GM21528 (cell line): Measurements from ENCODE around the gene EME2.

Source experiments
- ATAC-seq: cut with Tn5 transposase; IDR thresholded peaks from one replicate; pipeline ENCODE4 v1.9.1; 2021; ENCODE audit warnings: mild to moderate bottlenecking, moderate library complexity; ENCODE audit not compliant: unreplicated experiment, low FRiP score

EME2 gene

GRCh38 chr16:1765826-1766225 is 6.8 kb upstream of the EME2 start:
- ATAC-seq = no peak

- ATAC-seq = no peak
Observed at GRCh38 chr16:1766231-1766630, 6.4 kb upstream of the EME2 start.

- ATAC-seq = no peak
Observed at GRCh38 chr16:1766701-1767100, 5.9 kb upstream of the EME2 start.

- no peak for ATAC-seq
Observed at GRCh38 chr16:1767116-1767994, 5.3 kb upstream of the EME2 start.

GRCh38 chr16:1768061-1768766 is 4.4 kb upstream of the EME2 start:
- no peak for ATAC-seq

- no peak for ATAC-seq
Observed at GRCh38 chr16:1768767-1769401, 3.7 kb upstream of the EME2 start.

- no peak for ATAC-seq
Observed at GRCh38 chr16:1769402-1770300, 3.0 kb upstream of the EME2 start.

- no peak for ATAC-seq
Observed at GRCh38 chr16:1770328-1771187, 2.1 kb upstream of the EME2 start.

GRCh38 chr16:1771188-1771863 is 1.3 kb upstream of the EME2 start, which contains the start of gene NME3:
Gene NME3, minus strand, starts transcription at chr16:1771543. Its CDS starts 9 bp downstream, at chr16:1771534.
- ATAC-seq = no peak

GRCh38 chr16:1771864-1772361 is 697 bp upstream of the EME2 start:
- no peak for ATAC-seq

GRCh38 chr16:1772908-1773702 is 495 bp downstream of the EME2 start, which contains the start of gene MRPS34:
Gene MRPS34, minus strand, starts transcription at chr16:1773134. Its CDS starts 15 bp downstream, at chr16:1773119.
- ATAC-seq = peak; percentile 44

- peak; percentile 1 for ATAC-seq
Observed at GRCh38 chr16:1773703-1774447, 1.3 kb downstream of the EME2 start.

- no peak for ATAC-seq
Observed at GRCh38 chr16:1774448-1774780, 1.8 kb downstream of the EME2 start.

GRCh38 chr16:1775006-1775845 is 2.6 kb downstream of the EME2 start:
- no peak for ATAC-seq

- no peak for ATAC-seq
Observed at GRCh38 chr16:1775846-1776671, 3.4 kb downstream of the EME2 start.

- ATAC-seq = no peak
Observed at GRCh38 chr16:1776672-1776955, 4.0 kb downstream of the EME2 start.
